ENCODE data around the gene RNGTT.
"Not testable (repeated sequence)": the region's sequence is repeated elsewhere in the genome, so short reads cannot be mapped to it uniquely, and the experiment has no call there.

Gene RNGTT

GRCh38 chr6:88984152-88984551, 20.7 kb upstream of the RNGTT start:
- no peaks in the 10 kb centered on the region for H3K36me3 Mint-ChIP-seq
- H3K4me3 Mint-ChIP-seq: no peak overlapping the region
- ATAC-seq: no peak

GRCh38 chr6:88983532-88983931, 20.1 kb upstream of the RNGTT start:
- no peak overlapping the region for H3K4me3 Mint-ChIP-seq
- ATAC-seq: no peak
- H3K9me3 Mint-ChIP-seq: no peaks in the 10 kb centered on the region
- no peak overlapping the region for H3K27ac Mint-ChIP-seq
- H3K4me1 Mint-ChIP-seq: no peaks in the 10 kb centered on the region
- H3K36me3 Mint-ChIP-seq: no peaks in the 10 kb centered on the region
- H3K27me3 Mint-ChIP-seq: no peaks in the 10 kb centered on the region

More at GRCh38 chr6:88984152-88984551, 20.7 kb upstream of the RNGTT start:
- Mint-ChIP-seq H3K4me1 (no peaks in the 10 kb centered on the region), H3K27ac (no peak overlapping the region), H3K9me3 (no peaks in the 10 kb centered on the region), H3K27me3 (no peaks in the 10 kb centered on the region)

GRCh38 chr6:88983129-88983528, 19.7 kb upstream of the RNGTT start:
- H3K27ac Mint-ChIP-seq, H3K4me3 Mint-ChIP-seq, ATAC-seq, H3K27me3 Mint-ChIP-seq, H3K36me3 Mint-ChIP-seq, H3K9me3 Mint-ChIP-seq, H3K4me1 Mint-ChIP-seq: not testable (repeated sequence)

- H3K4me1 Mint-ChIP-seq: no peaks in the 10 kb centered on the region
- H3K9me3 Mint-ChIP-seq: no peaks in the 10 kb centered on the region
- H3K4me3 Mint-ChIP-seq: no peak overlapping the region
- no peaks in the 10 kb centered on the region for H3K27me3 Mint-ChIP-seq
- H3K27ac Mint-ChIP-seq: no peak overlapping the region
- peak; percentile 70 for ATAC-seq
- no peaks in the 10 kb centered on the region for H3K36me3 Mint-ChIP-seq
These were observed 19.3 kb upstream of the RNGTT start for GRCh38 chr6:88982720-88983119.

- ATAC-seq: no peak
- no peak overlapping the region for H3K4me3 Mint-ChIP-seq
These were observed 12.0 kb upstream of the RNGTT start for GRCh38 chr6:88975369-88975768.

GRCh38 chr6:88972504-88973423, 9.3 kb upstream of the RNGTT start:
- H3K27me3 Mint-ChIP-seq: no peaks in the 10 kb centered on the region
- no peak for ATAC-seq
- no peaks in the 10 kb centered on the region for H3K36me3 Mint-ChIP-seq
- no peak overlapping the region for H3K4me3 Mint-ChIP-seq
- no peaks in the 10 kb centered on the region for H3K4me1 Mint-ChIP-seq
- H3K9me3 Mint-ChIP-seq: peaks cover 6% of the 10 kb centered on the region
- no peak overlapping the region for H3K27ac Mint-ChIP-seq

More at GRCh38 chr6:88975369-88975768, 12.0 kb upstream of the RNGTT start:
- no peaks in the 10 kb centered on the region for H3K36me3 Mint-ChIP-seq
- no peak overlapping the region for H3K27ac Mint-ChIP-seq
- H3K9me3 Mint-ChIP-seq: peaks cover 2% of the 10 kb centered on the region
- H3K27me3 Mint-ChIP-seq: no peaks in the 10 kb centered on the region
- no peaks in the 10 kb centered on the region for H3K4me1 Mint-ChIP-seq

GRCh38 chr6:88970301-88970700, 6.9 kb upstream of the RNGTT start:
- Mint-ChIP-seq H3K36me3 (no peaks in the 10 kb centered on the region), H3K9me3 (peaks cover 10% of the 10 kb centered on the region), H3K4me1 (no peaks in the 10 kb centered on the region), H3K27ac (no peak overlapping the region), H3K4me3 (no peak overlapping the region), H3K27me3 (no peaks in the 10 kb centered on the region)
- ATAC-seq: no peak

- H3K4me3 Mint-ChIP-seq, ATAC-seq, H3K27ac Mint-ChIP-seq, H3K27me3 Mint-ChIP-seq, H3K36me3 Mint-ChIP-seq, H3K4me1 Mint-ChIP-seq: not testable (repeated sequence)
- H3K9me3 Mint-ChIP-seq: peaks cover 13% of the 10 kb centered on the region
These were observed 5.8 kb upstream of the RNGTT start for GRCh38 chr6:88969255-88969654.

- ATAC-seq: no peak
- Mint-ChIP-seq H3K36me3 (no peaks in the 10 kb centered on the region), H3K9me3 (peaks cover 13% of the 10 kb centered on the region), H3K4me1 (peaks cover 10% of the 10 kb centered on the region), H3K27me3 (no peaks in the 10 kb centered on the region), H3K4me3 (no peak overlapping the region), H3K27ac (no peak overlapping the region)
These were observed 4.5 kb upstream of the RNGTT start for GRCh38 chr6:88967891-88968290.

GRCh38 chr6:88965691-88966090, 2.3 kb upstream of the RNGTT start:
- no peak overlapping the region for H3K4me3 Mint-ChIP-seq
- ATAC-seq: no peak

GRCh38 chr6:88964509-88964908, 1.1 kb upstream of the RNGTT start:
- Mint-ChIP-seq H3K36me3 (peaks cover 3% of the 10 kb centered on the region), H3K4me3 (peak overlapping the region; percentile 96), H3K4me1 (peaks cover 26% of the 10 kb centered on the region), H3K27ac (no peak overlapping the region), H3K27me3 (no peaks in the 10 kb centered on the region), H3K9me3 (peaks cover 11% of the 10 kb centered on the region)
- ATAC-seq: no peak

More at GRCh38 chr6:88965691-88966090, 2.3 kb upstream of the RNGTT start:
- Mint-ChIP-seq H3K4me1 (peaks cover 15% of the 10 kb centered on the region), H3K9me3 (peaks cover 11% of the 10 kb centered on the region), H3K36me3 (no peaks in the 10 kb centered on the region), H3K27me3 (no peaks in the 10 kb centered on the region), H3K27ac (no peak overlapping the region)

- H3K4me3 Mint-ChIP-seq: no peak overlapping the region
- H3K4me1 Mint-ChIP-seq: peaks cover 62% of the 10 kb centered on the region
- H3K9me3 Mint-ChIP-seq: peaks cover 6% of the 10 kb centered on the region
- no peak for ATAC-seq
- no peaks in the 10 kb centered on the region for H3K27me3 Mint-ChIP-seq
- H3K27ac Mint-ChIP-seq: no peak overlapping the region
- H3K36me3 Mint-ChIP-seq: peaks cover 42% of the 10 kb centered on the region
These were observed 4.6 kb downstream of the RNGTT start for GRCh38 chr6:88958842-88959241.

- peaks cover 52% of the 10 kb centered on the region for H3K4me1 Mint-ChIP-seq
- H3K36me3 Mint-ChIP-seq: peaks cover 70% of the 10 kb centered on the region
- no peaks in the 10 kb centered on the region for H3K27me3 Mint-ChIP-seq
- ATAC-seq: no peak
- H3K9me3 Mint-ChIP-seq: peaks cover 6% of the 10 kb centered on the region
- no peak overlapping the region for H3K27ac Mint-ChIP-seq
- no peak overlapping the region for H3K4me3 Mint-ChIP-seq
These were observed 9.7 kb downstream of the RNGTT start for GRCh38 chr6:88953550-88954386.

GRCh38 chr6:88952065-88952704, 11.2 kb downstream of the RNGTT start:
- H3K36me3 Mint-ChIP-seq: peaks cover 57% of the 10 kb centered on the region
- H3K27ac Mint-ChIP-seq: no peak overlapping the region
- ATAC-seq: no peak
- peaks cover 6% of the 10 kb centered on the region for H3K9me3 Mint-ChIP-seq
- H3K4me3 Mint-ChIP-seq: no peak overlapping the region
- no peaks in the 10 kb centered on the region for H3K27me3 Mint-ChIP-seq
- peaks cover 37% of the 10 kb centered on the region for H3K4me1 Mint-ChIP-seq

GRCh38 chr6:88945415-88946008, 17.9 kb downstream of the RNGTT start:
- no peak for ATAC-seq
- H3K4me3 Mint-ChIP-seq: no peak overlapping the region
- H3K36me3 Mint-ChIP-seq: peaks cover 6% of the 10 kb centered on the region
- H3K27me3 Mint-ChIP-seq: no peaks in the 10 kb centered on the region
- no peaks in the 10 kb centered on the region for H3K9me3 Mint-ChIP-seq
- H3K27ac Mint-ChIP-seq: no peak overlapping the region
- H3K4me1 Mint-ChIP-seq: no peaks in the 10 kb centered on the region

All from stimulated activated memory B cell treated with anti-CD40 and anti-IgM and Interleukin-4, amounts not matched to agents 10 μg/mL and 1 μg/mL and 100 μg/mL, for 72 hours (primary cell).